GM18951 (cell line): ENCODE measurements around the gene TOM1L2.

ENCODE experiments used
- POLR2A ChIP-seq: IDR thresholded peaks from 4 replicates; pipeline ENCODE4 v1.6.1; 2011; ENCODE audit warnings: mild to moderate bottlenecking; ENCODE audit not compliant: insufficient read length, insufficient read depth; ENCODE audit errors: extremely low read depth
- in situ Hi-C: fragments of 300-500 bp; cut with MboI; formaldehyde crosslinking; loops from one replicate; pipeline ENCODE4 v1.12.0; 2022; ENCODE audit warnings: low sequenced_read_pairs, mixed read lengths, inconsistent platforms; ENCODE audit not compliant: unreplicated experiment

The TOM1L2 gene

GRCh38 chr17:17972126-17972951 is at the start of gene TOM1L2, which contains the start of gene DRC3:
TOM1L2 (minus strand) TSS chr17:17972400; CDS start chr17:17972313, 87 bp downstream.
DRC3 (plus strand) TSS chr17:17972862; CDS start chr17:17977599, 4,737 bp downstream.
- in situ Hi-C loops: no loop called here
- peak; percentile 68 for TF ChIP-seq POLR2A

DNA sequence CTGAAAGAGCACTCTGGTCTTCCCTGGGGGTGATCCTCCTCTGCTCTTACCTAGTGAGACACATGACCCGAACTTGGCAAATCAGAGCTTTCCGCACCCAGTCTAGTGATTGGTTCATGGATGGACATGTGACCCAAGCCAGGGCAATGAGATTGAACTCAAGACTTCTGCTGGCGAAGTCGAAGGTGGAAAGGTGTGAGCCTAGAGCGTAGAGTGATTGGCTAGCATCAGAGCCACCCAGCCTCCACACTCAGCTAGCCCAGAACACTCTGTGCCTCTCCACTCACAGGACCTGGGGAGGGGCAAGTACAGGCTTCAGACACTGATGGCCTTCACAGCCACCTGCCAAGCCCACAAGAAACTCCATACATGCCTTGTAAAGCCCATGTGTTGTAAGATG is 49.2 kb upstream of the TOM1L2 start:
- no peak for TF ChIP-seq POLR2A
- in situ Hi-C loops: no loop called here

GRCh38 chr17:18020971-18021370 is 48.8 kb upstream of the TOM1L2 start:
- in situ Hi-C loops: no loop called here
- TF ChIP-seq POLR2A: no peak

DNA sequence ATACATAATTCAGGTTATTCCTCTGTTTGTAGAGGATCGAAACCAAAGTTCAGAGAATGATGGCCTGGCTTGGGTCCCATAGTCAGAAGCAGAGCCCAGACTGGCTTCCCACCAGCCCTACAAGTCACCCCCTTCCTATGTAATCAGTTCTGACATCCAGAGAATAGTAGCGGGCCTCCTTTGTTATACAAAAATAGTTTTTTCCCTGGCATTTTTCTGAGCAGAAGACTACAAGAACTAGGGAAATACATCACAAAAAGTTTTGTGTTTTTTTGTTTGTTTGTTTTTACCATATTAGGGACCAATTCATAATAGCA is 47.6 kb upstream of the TOM1L2 start:
- in situ Hi-C loops: no loop called here

GRCh38 chr17:18018411-18018921 is 46.3 kb upstream of the TOM1L2 start:
- in situ Hi-C loops: no loop called here
- TF ChIP-seq POLR2A: no peak

More for the DNA sequence above, 47.6 kb upstream of the TOM1L2 start:
- TF ChIP-seq POLR2A: no peak

- in situ Hi-C loops: no loop called here
- TF ChIP-seq POLR2A: no peak
Measured at GRCh38 chr17:18017958-18018357, 45.8 kb upstream of the TOM1L2 start.

DNA sequence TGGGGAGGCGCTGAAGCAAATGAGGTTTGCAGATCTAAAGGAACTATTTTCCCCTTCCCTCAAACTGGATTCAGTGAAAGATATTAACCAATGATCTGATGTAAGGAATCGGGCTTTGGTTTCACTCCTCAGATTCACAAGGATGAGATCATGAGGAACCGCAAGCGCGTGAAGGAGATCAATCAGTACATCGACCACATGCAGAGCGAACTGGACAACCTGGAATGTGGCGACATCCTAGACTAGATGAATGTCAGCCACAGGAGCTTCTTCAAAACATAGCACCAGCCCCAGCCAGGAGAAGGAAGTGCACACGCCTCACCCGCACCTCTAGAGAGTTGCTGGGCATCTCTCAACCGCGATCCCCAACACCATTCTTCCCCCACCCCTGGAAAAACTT is 44.2 kb upstream of the TOM1L2 start:
- no peak for TF ChIP-seq POLR2A
- in situ Hi-C loops: no loop called here

DNA sequence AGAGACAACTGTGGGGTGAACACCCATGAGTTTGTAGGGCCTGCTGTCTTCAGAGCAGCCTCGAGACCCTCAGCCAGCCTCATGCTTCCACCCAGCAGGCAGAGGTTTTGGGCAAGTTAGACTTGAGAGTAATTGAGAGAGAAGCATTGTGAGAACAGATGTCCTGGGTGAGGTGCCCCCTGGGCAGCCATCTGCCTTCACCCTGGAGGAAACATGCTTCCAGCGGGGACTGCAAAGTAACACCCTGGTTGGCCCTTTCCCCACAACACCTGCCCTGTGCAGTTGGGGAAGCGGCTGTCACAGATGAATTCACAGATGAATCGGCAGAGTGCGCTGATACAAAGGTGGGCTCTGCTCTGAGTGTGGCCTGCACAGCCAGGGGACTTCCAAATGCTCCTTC is 43.4 kb upstream of the TOM1L2 start:
- in situ Hi-C loops: no loop called here
- no peak for TF ChIP-seq POLR2A

DNA sequence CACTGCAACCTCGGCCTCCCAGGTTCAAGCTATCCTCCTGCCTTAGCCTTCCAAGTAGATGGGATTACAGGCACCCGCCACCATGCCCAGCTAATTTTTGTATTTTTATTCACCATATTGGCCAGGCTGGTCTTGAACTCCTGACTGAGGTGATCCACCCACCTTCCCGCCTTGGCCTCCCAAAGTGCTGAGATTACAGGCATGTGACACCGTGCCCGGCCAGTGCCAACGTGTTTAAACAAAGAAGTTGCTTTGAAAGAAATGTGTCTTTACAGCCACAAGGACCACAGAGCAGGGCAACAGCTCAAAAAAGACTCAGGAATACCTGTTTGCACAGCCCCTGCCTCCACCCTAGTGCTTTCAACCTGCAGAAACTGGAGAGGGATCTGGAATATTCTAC is 41.8 kb upstream of the TOM1L2 start:
- in situ Hi-C loops: no loop called here
- no peak for TF ChIP-seq POLR2A

- no peak for TF ChIP-seq POLR2A
- in situ Hi-C loops: no loop called here
Measured at GRCh38 chr17:18011286-18011685, 39.1 kb upstream of the TOM1L2 start.

- TF ChIP-seq POLR2A: no peak
- in situ Hi-C loops: no loop called here
Measured at GRCh38 chr17:18009609-18010420, 37.6 kb upstream of the TOM1L2 start.

- in situ Hi-C loops: no loop called here
Measured at GRCh38 chr17:18008496-18009268, 36.5 kb upstream of the TOM1L2 start.

More at GRCh38 chr17:18008496-18009268, 36.5 kb upstream of the TOM1L2 start:
- no peak for TF ChIP-seq POLR2A
